GM19455 (cell line): ENCODE data around the gene C19orf33.

ENCODE experiments used
- ATAC-seq: cut with Tn5 transposase; IDR thresholded peaks from one replicate; pipeline ENCODE4 v1.9.1; 2021; ENCODE audit not compliant: unreplicated experiment

The C19orf33 gene

GRCh38 chr19:38308006-38308766 is 4.1 kb downstream of the C19orf33 start:
- no peak for ATAC-seq

GRCh38 chr19:38308926-38309614 is 5.0 kb downstream of the C19orf33 start:
- no peak for ATAC-seq

GRCh38 chr19:38309615-38310278 is 5.7 kb downstream of the C19orf33 start:
- ATAC-seq: no peak

- ATAC-seq: no peak
Observed at GRCh38 chr19:38310279-38310670, 6.2 kb downstream of the C19orf33 start.

- no peak for ATAC-seq
Observed at GRCh38 chr19:38310986-38311385, 6.9 kb downstream of the C19orf33 start.

GRCh38 chr19:38315657-38316476 is 11.8 kb downstream of the C19orf33 start, which contains the start of gene YIF1B:
Gene YIF1B (minus strand): TSS chr19:38315947. CDS start chr19:38315917, 30 bp downstream.
- peak; percentile 79 for ATAC-seq

- no peak for ATAC-seq
Observed at GRCh38 chr19:38316477-38317067, 12.5 kb downstream of the C19orf33 start.

GRCh38 chr19:38317104-38317612 is 13.1 kb downstream of the C19orf33 start:
- ATAC-seq: no peak

- ATAC-seq: no peak
Observed at GRCh38 chr19:38318660-38319059, 14.6 kb downstream of the C19orf33 start.

- ATAC-seq: no peak
Observed at GRCh38 chr19:38319421-38320258, 15.6 kb downstream of the C19orf33 start, which contains the start of gene KCNK6. Gene KCNK6 (plus strand): TSS chr19:38319845. CDS start chr19:38319951, 106 bp downstream.

GRCh38 chr19:38320969-38321339 is 16.9 kb downstream of the C19orf33 start:
- ATAC-seq: no peak

- no peak for ATAC-seq
Observed at GRCh38 chr19:38321646-38322196, 17.7 kb downstream of the C19orf33 start.

GRCh38 chr19:38323291-38323690 is 19.2 kb downstream of the C19orf33 start:
- ATAC-seq: no peak

GRCh38 chr19:38324431-38324830 is 20.4 kb downstream of the C19orf33 start:
- no peak for ATAC-seq

- no peak for ATAC-seq
Observed at GRCh38 chr19:38326591-38326990, 22.5 kb downstream of the C19orf33 start.

- ATAC-seq: no peak
Observed at GRCh38 chr19:38329651-38330050, 25.6 kb downstream of the C19orf33 start.

- no peak for ATAC-seq
Observed at GRCh38 chr19:38331728-38332127, 27.7 kb downstream of the C19orf33 start.

GRCh38 chr19:38333245-38333644 is 29.2 kb downstream of the C19orf33 start:
- ATAC-seq: no peak
